ENCODE data around the gene TTC28. TPM values are rescaled to one million over a fixed set of nuclear protein-coding genes. Genes with fewer than 3 reads are reported as not detected.

TTC28 gene
- total RNA-seq, 1 donor from 2014 or later: 70.8 TPM

DNA sequence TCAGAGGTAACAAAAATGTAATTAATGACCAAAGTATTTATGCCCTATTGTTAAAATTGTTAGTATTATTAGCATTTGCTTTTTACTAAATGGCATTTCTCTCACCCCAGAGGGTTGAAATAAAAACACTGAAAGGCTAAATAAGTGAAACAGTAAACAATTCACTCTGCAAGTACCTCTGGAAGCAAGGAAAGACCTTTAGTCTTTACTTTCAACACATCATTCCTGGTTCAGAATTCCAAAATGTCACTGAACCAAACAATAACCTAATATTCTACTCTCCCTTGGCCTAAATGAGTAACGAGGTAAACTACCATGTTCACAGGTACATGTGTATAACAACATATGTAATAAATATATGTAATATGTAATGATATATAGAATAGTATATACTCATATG, 369.3 kb downstream of the TTC28 start:
- TF ChIP-seq, protein P1, sequence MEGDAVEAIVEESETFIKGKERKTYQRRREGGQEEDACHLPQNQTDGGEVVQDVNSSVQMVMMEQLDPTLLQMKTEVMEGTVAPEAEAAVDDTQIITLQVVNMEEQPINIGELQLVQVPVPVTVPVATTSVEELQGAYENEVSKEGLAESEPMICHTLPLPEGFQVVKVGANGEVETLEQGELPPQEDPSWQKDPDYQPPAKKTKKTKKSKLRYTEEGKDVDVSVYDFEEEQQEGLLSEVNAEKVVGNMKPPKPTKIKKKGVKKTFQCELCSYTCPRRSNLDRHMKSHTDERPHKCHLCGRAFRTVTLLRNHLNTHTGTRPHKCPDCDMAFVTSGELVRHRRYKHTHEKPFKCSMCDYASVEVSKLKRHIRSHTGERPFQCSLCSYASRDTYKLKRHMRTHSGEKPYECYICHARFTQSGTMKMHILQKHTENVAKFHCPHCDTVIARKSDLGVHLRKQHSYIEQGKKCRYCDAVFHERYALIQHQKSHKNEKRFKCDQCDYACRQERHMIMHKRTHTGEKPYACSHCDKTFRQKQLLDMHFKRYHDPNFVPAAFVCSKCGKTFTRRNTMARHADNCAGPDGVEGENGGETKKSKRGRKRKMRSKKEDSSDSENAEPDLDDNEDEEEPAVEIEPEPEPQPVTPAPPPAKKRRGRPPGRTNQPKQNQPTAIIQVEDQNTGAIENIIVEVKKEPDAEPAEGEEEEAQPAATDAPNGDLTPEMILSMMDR (IDR thresholded peaks at IDR 0.05; ENCODE audit: unreplicated experiment): no peak

DNA sequence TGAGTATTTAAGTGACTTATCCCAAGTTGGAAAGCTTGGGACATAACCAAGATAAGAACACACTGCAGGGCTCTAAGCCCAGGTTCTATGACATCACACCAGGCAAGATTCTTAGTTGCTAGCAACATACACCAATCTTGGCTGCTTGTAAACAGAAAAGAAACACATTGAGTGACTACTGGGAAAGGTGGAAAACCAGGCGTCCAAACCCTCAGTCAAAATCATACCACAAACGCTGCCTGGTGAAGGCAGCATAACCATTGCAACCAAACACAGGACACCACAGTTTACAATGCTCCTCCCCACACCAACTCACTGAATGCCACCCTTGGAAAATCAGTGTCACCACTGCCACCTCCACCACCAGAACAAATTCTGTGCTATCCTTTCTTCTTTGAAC, 379.9 kb downstream of the TTC28 start:
- no peak overlapping the region for H3K4me3 Mint-ChIP-seq (ENCODE audit: unreplicated experiment)
- H3K9me3 Mint-ChIP-seq (ENCODE audit: unreplicated experiment): no peaks in the 10 kb centered on the region
- no peak overlapping the region for H3K27ac Mint-ChIP-seq (ENCODE audit: unreplicated experiment)
- TF ChIP-seq, protein P1 (IDR thresholded peaks at IDR 0.05; ENCODE audit: unreplicated experiment): no peak
- H3K4me1 Mint-ChIP-seq (ENCODE audit: unreplicated experiment): no peaks in the 10 kb centered on the region
- no peak for DNase-seq (ENCODE audit: low spot score)
- H3K36me3 Mint-ChIP-seq (ENCODE audit: low read depth, unreplicated experiment): peaks cover 3% of the 10 kb centered on the region
- H3K27me3 Mint-ChIP-seq (ENCODE audit: unreplicated experiment): peaks cover 1% of the 10 kb centered on the region

More for the DNA sequence above, 369.3 kb downstream of the TTC28 start:
- Mint-ChIP-seq H3K27ac (ENCODE audit: unreplicated experiment) (no peak overlapping the region), H3K9me3 (ENCODE audit: unreplicated experiment) (no peaks in the 10 kb centered on the region), H3K36me3 (ENCODE audit: low read depth, unreplicated experiment) (no peaks in the 10 kb centered on the region), H3K27me3 (ENCODE audit: unreplicated experiment) (no peaks in the 10 kb centered on the region), H3K4me1 (ENCODE audit: unreplicated experiment) (no peaks in the 10 kb centered on the region), H3K4me3 (ENCODE audit: unreplicated experiment) (no peak overlapping the region)
- no peak for DNase-seq (ENCODE audit: low spot score)

DNA sequence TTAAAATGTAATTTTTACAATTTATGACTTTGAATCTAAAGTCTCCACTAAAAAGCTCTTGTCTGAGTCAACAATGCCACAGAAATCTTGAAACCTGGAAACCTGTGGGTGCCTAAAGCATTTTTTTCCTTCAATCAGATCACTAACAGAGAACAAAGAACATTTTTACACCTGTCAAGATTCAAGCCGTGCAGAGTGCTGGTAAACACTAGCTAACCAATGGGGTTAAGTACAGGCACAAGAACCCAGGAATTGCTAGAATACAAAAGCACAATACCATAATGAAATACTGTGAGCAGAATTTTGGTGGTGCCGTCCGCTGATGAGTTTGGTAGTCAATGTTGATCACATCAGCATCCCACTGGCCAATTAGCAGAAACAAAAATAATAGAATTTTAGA, 380.3 kb downstream of the TTC28 start:
- H3K36me3 Mint-ChIP-seq (ENCODE audit: low read depth, unreplicated experiment): peaks cover 3% of the 10 kb centered on the region
- H3K27me3 Mint-ChIP-seq (ENCODE audit: unreplicated experiment): peaks cover 1% of the 10 kb centered on the region
- no peak for DNase-seq (ENCODE audit: low spot score)
- TF ChIP-seq, protein P1 (IDR thresholded peaks at IDR 0.05; ENCODE audit: unreplicated experiment): no peak
- H3K27ac Mint-ChIP-seq (ENCODE audit: unreplicated experiment): no peak overlapping the region
- H3K9me3 Mint-ChIP-seq (ENCODE audit: unreplicated experiment): no peaks in the 10 kb centered on the region
- H3K4me3 Mint-ChIP-seq (ENCODE audit: unreplicated experiment): no peak overlapping the region
- H3K4me1 Mint-ChIP-seq (ENCODE audit: unreplicated experiment): no peaks in the 10 kb centered on the region

DNA sequence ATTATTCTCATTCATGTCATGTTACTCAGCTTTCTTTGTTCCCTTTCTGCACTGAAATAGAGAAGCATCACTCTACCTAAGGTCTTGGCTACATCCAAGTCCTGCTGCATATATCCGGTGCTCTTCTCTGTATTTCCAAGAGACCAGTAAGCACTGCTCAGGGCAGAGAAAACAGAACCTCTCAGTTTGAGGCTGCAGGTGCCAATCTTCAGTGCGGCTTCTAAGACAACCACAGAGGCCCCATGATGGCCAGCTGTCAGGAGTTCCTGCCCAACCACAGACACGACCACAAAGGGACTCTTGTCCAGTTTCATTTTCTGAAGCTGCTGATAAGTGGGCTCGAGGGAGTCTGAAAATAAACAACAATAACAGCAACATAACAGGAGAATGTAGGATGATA, 382.1 kb downstream of the TTC28 start:
- TF ChIP-seq, protein P1 (IDR thresholded peaks at IDR 0.05; ENCODE audit: unreplicated experiment): no peak
- no peak for DNase-seq (ENCODE audit: low spot score)
- peaks cover 1% of the 10 kb centered on the region for H3K27me3 Mint-ChIP-seq (ENCODE audit: unreplicated experiment)
- no peak overlapping the region for H3K4me3 Mint-ChIP-seq (ENCODE audit: unreplicated experiment)
- H3K27ac Mint-ChIP-seq (ENCODE audit: unreplicated experiment): no peak overlapping the region
- H3K36me3 Mint-ChIP-seq (ENCODE audit: low read depth, unreplicated experiment): peaks cover 3% of the 10 kb centered on the region
- no peaks in the 10 kb centered on the region for H3K4me1 Mint-ChIP-seq (ENCODE audit: unreplicated experiment)
- H3K9me3 Mint-ChIP-seq (ENCODE audit: unreplicated experiment): no peaks in the 10 kb centered on the region

DNA sequence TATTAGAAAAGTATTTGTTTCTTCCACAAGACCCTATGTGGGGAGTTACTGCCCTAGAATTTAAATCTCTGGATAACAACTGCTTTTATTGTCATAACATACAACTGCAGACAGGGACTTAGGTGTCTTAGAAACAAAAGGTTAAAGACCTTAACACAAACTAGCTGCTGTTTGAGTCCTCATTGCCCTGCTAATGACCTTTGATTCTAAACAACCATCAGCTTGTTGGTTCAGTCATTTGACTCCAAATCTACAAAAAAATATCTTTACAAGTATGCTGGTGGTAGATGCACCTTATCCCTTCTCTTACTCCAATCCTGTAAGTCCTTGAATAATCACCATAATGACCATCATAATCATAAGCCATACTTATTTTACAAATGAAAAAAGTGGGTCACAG, 383.2 kb downstream of the TTC28 start:
- Mint-ChIP-seq H3K9me3 (ENCODE audit: unreplicated experiment) (no peaks in the 10 kb centered on the region), H3K4me3 (ENCODE audit: unreplicated experiment) (no peak overlapping the region), H3K27ac (ENCODE audit: unreplicated experiment) (no peak overlapping the region), H3K27me3 (ENCODE audit: unreplicated experiment) (peaks cover 1% of the 10 kb centered on the region), H3K36me3 (ENCODE audit: low read depth, unreplicated experiment) (peaks cover 3% of the 10 kb centered on the region), H3K4me1 (ENCODE audit: unreplicated experiment) (no peaks in the 10 kb centered on the region)
- no peak for DNase-seq (ENCODE audit: low spot score)
- TF ChIP-seq, protein P1 (IDR thresholded peaks at IDR 0.05; ENCODE audit: unreplicated experiment): no peak

All from endothelial cell (in vitro differentiated cells).